Central memory CD8-positive, alpha-beta T cell (primary cell): ENCODE measurements around the gene TNS1.

Experiments used
- ATAC-seq: fragments of 150-1000 bp; cut with Tn5 transposase; replicated peaks from 2 replicates; pipeline ENCODE4 v1.10.0; 2022; ENCODE audit warnings: mild to moderate bottlenecking, moderate FRiP score, moderate number of reproducible peaks; ENCODE audit not compliant: poor library complexity, severe bottlenecking; ENCODE audit errors: extremely low read depth
- DNase-seq, 2 donors: peaks; one replicate each; pipeline ENCODE4 v3.0.0; 2021; ENCODE audit warnings: low spot score in 2 of 2
- H3K27ac Mint-ChIP-seq: one replicate; pipeline ENCODE4 v1.8.0; 2022; ENCODE audit warnings: low read depth, mild to moderate bottlenecking, moderate library complexity, mixed read lengths
- H3K27me3 Mint-ChIP-seq: one replicate; pipeline ENCODE4 v1.8.0; 2022; ENCODE audit warnings: mixed read lengths
- H3K36me3 Mint-ChIP-seq: one replicate; pipeline ENCODE4 v1.8.0; 2022; ENCODE audit warnings: mild to moderate bottlenecking, moderate library complexity, mixed read lengths; ENCODE audit not compliant: insufficient read depth
- H3K4me1 Mint-ChIP-seq: one replicate; pipeline ENCODE4 v1.8.0; 2022; ENCODE audit warnings: mixed read lengths
- H3K4me3 Mint-ChIP-seq: one replicate; pipeline ENCODE4 v1.8.0; 2022; ENCODE audit warnings: mild to moderate bottlenecking, moderate library complexity, mixed read lengths
- H3K9me3 Mint-ChIP-seq: one replicate; pipeline ENCODE4 v1.8.0; 2022; ENCODE audit warnings: mixed read lengths

The TNS1 gene

GRCh38 chr2:217959723-217960122 lies 43.1 kb downstream of the TNS1 start:
- Mint-ChIP-seq H3K9me3 (no peaks in the 10 kb centered on the region), H3K27me3 (peaks cover 66% of the 10 kb centered on the region), H3K4me1 (no peaks in the 10 kb centered on the region), H3K4me3 (no peak overlapping the region), H3K36me3 (no peaks in the 10 kb centered on the region), H3K27ac (no peak overlapping the region)
- ATAC-seq (no peak), DNase-seq (no peak)

GRCh38 chr2:217958884-217959225 lies 43.9 kb downstream of the TNS1 start:
- Mint-ChIP-seq H3K4me3 (no peak overlapping the region), H3K27ac (no peak overlapping the region), H3K9me3 (no peaks in the 10 kb centered on the region), H3K36me3 (no peaks in the 10 kb centered on the region), H3K4me1 (no peaks in the 10 kb centered on the region), H3K27me3 (peaks cover 74% of the 10 kb centered on the region)
- DNase-seq (no peak), ATAC-seq (no peak)

- ATAC-seq (no peak), DNase-seq (no peak)
- Mint-ChIP-seq H3K27ac (no peak overlapping the region), H3K27me3 (peaks cover 79% of the 10 kb centered on the region), H3K4me3 (no peak overlapping the region), H3K4me1 (no peaks in the 10 kb centered on the region), H3K36me3 (no peaks in the 10 kb centered on the region), H3K9me3 (no peaks in the 10 kb centered on the region)
These were observed 44.5 kb downstream of the TNS1 start for GRCh38 chr2:217958206-217958883.

- Mint-ChIP-seq H3K9me3 (no peaks in the 10 kb centered on the region), H3K36me3 (no peaks in the 10 kb centered on the region), H3K27me3 (peaks cover 79% of the 10 kb centered on the region), H3K4me3 (no peak overlapping the region), H3K4me1 (no peaks in the 10 kb centered on the region), H3K27ac (no peak overlapping the region)
- ATAC-seq (no peak), DNase-seq (no peak)
These were observed 46.0 kb downstream of the TNS1 start for GRCh38 chr2:217956586-217957457.

- Mint-ChIP-seq H3K9me3 (no peaks in the 10 kb centered on the region), H3K4me3 (no peak overlapping the region), H3K4me1 (no peaks in the 10 kb centered on the region), H3K27ac (no peak overlapping the region), H3K36me3 (no peaks in the 10 kb centered on the region), H3K27me3 (peaks cover 81% of the 10 kb centered on the region)
- ATAC-seq (no peak), DNase-seq (no peak)
These were observed 46.8 kb downstream of the TNS1 start for GRCh38 chr2:217955881-217956493.

GRCh38 chr2:217954971-217955740 lies 47.6 kb downstream of the TNS1 start:
- no peak for DNase-seq
- H3K27me3 Mint-ChIP-seq = peaks cover 78% of the 10 kb centered on the region
- H3K36me3 Mint-ChIP-seq = no peaks in the 10 kb centered on the region
- no peak overlapping the region for H3K27ac Mint-ChIP-seq
- ATAC-seq = no peak
- no peaks in the 10 kb centered on the region for H3K9me3 Mint-ChIP-seq
- H3K4me1 Mint-ChIP-seq = no peaks in the 10 kb centered on the region
- no peak overlapping the region for H3K4me3 Mint-ChIP-seq

DNA sequence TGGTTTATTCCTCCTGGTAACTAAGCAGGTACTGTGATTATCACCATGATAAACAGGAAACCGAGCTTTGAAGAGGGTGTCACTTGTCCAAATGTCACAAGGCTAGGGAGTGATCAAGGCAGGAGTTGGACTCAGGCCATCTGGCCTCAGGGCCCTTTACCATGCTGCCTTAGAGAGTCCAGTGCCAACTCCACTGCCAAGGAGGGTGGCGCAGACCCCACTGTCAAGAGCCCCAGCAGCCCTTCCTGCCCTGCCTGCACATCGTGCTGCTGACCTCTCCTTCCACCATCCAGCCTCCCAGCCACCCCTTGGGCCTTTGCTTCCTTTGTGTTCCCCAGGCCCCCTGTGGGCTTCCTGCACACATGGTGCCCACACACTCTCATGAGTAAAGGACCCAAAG lies 48.3 kb downstream of the TNS1 start:
- H3K36me3 Mint-ChIP-seq = no peaks in the 10 kb centered on the region
- ATAC-seq = no peak
- H3K27me3 Mint-ChIP-seq = peaks cover 81% of the 10 kb centered on the region

DNA sequence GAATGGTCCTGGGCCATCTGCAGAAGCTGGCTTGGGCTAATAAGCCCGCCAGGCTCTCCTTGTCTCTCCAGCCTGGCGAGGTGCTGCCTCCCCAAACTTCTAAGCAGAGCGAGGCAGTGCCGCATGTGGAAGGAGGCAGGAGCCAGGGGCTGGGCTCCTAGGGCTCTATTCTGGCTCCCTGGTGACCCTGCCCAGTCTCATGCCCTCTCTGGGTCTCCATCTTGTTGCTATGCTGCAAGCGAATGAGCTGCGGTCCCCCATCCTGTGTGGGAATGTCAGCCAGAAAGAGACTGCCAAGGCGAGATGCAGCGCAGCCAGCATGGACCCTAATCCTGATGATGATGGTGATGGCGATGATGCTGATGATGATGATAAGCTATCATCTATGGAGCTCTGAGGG lies 48.7 kb downstream of the TNS1 start:
- Mint-ChIP-seq H3K4me3 (no peak overlapping the region), H3K9me3 (no peaks in the 10 kb centered on the region), H3K27me3 (peaks cover 85% of the 10 kb centered on the region), H3K36me3 (no peaks in the 10 kb centered on the region), H3K27ac (no peak overlapping the region), H3K4me1 (no peaks in the 10 kb centered on the region)
- no peak for ATAC-seq
- no peak for DNase-seq

More for the DNA sequence above, 48.3 kb downstream of the TNS1 start:
- DNase-seq = no peak
- H3K4me3 Mint-ChIP-seq = no peak overlapping the region
- H3K9me3 Mint-ChIP-seq = no peaks in the 10 kb centered on the region
- no peaks in the 10 kb centered on the region for H3K4me1 Mint-ChIP-seq
- no peak overlapping the region for H3K27ac Mint-ChIP-seq

DNA sequence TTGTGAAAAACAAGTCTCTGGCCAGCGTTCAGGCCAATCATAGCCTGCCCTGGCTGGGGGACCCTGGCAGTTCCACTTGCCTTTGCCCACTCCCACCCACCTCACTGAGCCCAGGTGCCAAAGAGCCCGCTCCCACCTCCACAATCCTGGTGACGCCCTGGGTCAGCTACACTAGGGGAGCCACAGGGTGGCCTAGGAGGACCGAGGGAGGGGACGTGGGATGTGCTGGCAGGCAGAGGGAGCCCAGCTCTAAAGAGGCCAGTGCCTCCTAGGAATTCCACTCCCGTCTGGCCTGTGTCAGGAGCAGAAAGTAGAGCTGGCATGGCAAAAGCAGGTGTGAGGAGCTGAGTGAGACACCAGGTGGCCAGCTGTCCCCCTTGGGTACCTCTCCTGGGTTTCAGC lies 49.3 kb downstream of the TNS1 start:
- H3K27me3 Mint-ChIP-seq = peaks cover 90% of the 10 kb centered on the region
- DNase-seq (no peak), ATAC-seq (no peak)
- H3K9me3 Mint-ChIP-seq = no peaks in the 10 kb centered on the region
- no peak overlapping the region for H3K27ac Mint-ChIP-seq
- H3K36me3 Mint-ChIP-seq = no peaks in the 10 kb centered on the region
- no peak overlapping the region for H3K4me3 Mint-ChIP-seq
- no peaks in the 10 kb centered on the region for H3K4me1 Mint-ChIP-seq

GRCh38 chr2:217953011-217953481 lies 49.7 kb downstream of the TNS1 start:
- Mint-ChIP-seq H3K27me3 (peaks cover 94% of the 10 kb centered on the region), H3K4me1 (no peaks in the 10 kb centered on the region), H3K4me3 (no peak overlapping the region), H3K9me3 (no peaks in the 10 kb centered on the region), H3K27ac (no peak overlapping the region), H3K36me3 (no peaks in the 10 kb centered on the region)
- no peak for DNase-seq
- ATAC-seq = no peak

- Mint-ChIP-seq H3K27ac (no peak overlapping the region), H3K9me3 (no peaks in the 10 kb centered on the region), H3K27me3 (peaks cover 92% of the 10 kb centered on the region), H3K4me3 (no peak overlapping the region), H3K4me1 (no peaks in the 10 kb centered on the region), H3K36me3 (no peaks in the 10 kb centered on the region)
- no peak for DNase-seq
- no peak for ATAC-seq
These were observed 50.4 kb downstream of the TNS1 start for GRCh38 chr2:217952409-217952808.

DNA sequence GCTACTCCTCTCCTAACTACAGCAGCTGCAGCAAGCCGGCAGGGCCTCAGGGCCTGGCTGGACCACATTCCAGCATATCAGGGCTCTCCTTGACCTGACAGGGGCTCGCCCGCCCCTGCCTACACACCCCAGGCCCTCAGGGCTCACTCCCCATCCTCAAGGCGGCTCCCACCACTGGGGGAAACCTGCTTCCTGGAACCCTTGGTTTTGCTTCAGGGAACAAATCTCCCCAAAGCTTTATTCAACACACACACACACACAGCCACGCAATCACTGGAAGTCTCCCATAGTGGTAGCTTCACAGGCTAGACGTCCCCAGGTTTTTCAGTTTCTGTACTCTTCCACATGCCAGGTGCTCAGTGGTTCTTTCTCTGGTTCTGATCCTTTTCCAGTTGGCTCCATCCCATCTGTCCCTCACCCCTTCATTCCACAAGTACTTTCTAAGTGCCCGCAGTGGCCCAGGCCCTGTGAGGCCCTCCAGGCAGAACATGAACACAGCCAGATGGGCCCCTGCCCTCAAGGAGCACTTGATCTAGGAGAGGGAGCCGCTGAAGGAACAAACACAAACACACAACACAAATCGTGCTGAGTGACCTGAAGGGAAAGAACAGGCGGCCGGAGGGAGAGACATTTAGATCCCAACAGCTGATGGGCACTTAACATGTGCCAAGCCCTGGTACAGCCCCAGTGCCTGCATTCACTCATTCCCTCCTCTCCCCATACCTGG lies 51.1 kb downstream of the TNS1 start:
- H3K9me3 Mint-ChIP-seq = no peaks in the 10 kb centered on the region
- H3K27ac Mint-ChIP-seq = no peak overlapping the region
- no peaks in the 10 kb centered on the region for H3K4me1 Mint-ChIP-seq
- peaks cover 92% of the 10 kb centered on the region for H3K27me3 Mint-ChIP-seq
- DNase-seq (no peak), ATAC-seq (no peak)
- H3K36me3 Mint-ChIP-seq = peaks cover 2% of the 10 kb centered on the region
- no peak overlapping the region for H3K4me3 Mint-ChIP-seq
